Parathyroid adenoma (tissue), 2 donors: ENCODE data around the gene ANKRD34B.

Experiments used
- H2AFZ ChIP-seq: fragments of 300-600 bp; sonication (generic); one replicate; pipeline ENCODE4 v1.7.0; 2017; ENCODE audit warnings: antibody characterized with exemption, mild to moderate bottlenecking
- H3K27ac ChIP-seq: fragments of 300-600 bp; sonication (generic); one replicate; pipeline ENCODE4 v1.7.0; 2017
- H3K27me3 ChIP-seq: fragments of 300-600 bp; sonication (generic); one replicate; pipeline ENCODE4 v1.7.0; 2017; ENCODE audit warnings: low read length; ENCODE audit not compliant: control insufficient read depth, insufficient read depth
- H3K36me3 ChIP-seq: fragments of 300-600 bp; sonication (generic); one replicate; pipeline ENCODE4 v1.7.0; 2017; ENCODE audit warnings: low read length; ENCODE audit not compliant: control insufficient read depth, insufficient read depth
- H3K4me1 ChIP-seq: fragments of 300-600 bp; sonication (generic); one replicate; pipeline ENCODE4 v1.7.0; 2017; ENCODE audit warnings: control low read depth
- H3K4me2 ChIP-seq: fragments of 300-600 bp; sonication (generic); one replicate; pipeline ENCODE4 v1.7.0; 2017; ENCODE audit warnings: low read length
- H3K4me3 ChIP-seq: fragments of 300-600 bp; sonication (generic); one replicate; pipeline ENCODE4 v1.7.0; 2017; ENCODE audit warnings: low read depth, low read length
- H3K79me2 ChIP-seq: fragments of 300-600 bp; sonication (generic); one replicate; pipeline ENCODE4 v1.7.0; 2017; ENCODE audit warnings: control low read depth
- H3K9ac ChIP-seq: fragments of 300-600 bp; sonication (generic); one replicate; pipeline ENCODE4 v1.7.0; 2017; ENCODE audit warnings: mild to moderate bottlenecking
- H3K9me3 ChIP-seq: fragments of 300-600 bp; sonication (generic); one replicate; pipeline ENCODE4 v1.7.0; 2017; ENCODE audit warnings: low read length; ENCODE audit not compliant: control insufficient read depth
- TF ChIP-seq, protein P1 (sequence below): fragments of 300-600 bp; sonication (generic); IDR thresholded peaks from one replicate; pipeline ENCODE4 v1.7.0; 2017; ENCODE audit warnings: antibody characterized with exemption, mild to moderate bottlenecking
- donor health status: primary hyperparathyroidism.

The ANKRD34B gene

DNA sequence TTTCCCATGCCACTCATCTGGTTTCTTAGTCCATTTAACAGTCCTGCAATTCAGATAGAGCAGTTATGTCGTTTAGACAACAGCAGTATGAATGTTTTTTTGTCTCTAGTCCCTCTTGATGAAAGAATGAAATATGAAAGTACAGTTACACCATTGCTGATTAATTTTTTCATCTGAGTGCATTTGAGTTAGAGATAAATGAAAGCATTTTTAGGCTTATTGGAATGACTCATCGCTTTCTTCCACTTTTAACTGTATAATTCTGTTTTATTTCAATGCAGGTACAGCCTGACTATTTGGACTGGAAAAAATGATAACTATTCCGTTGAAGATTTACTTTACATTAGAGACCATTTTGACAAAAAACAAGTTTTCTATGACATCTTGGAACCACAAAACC is 28.7 kb downstream of the ANKRD34B start:
- TF ChIP-seq, protein P1, sequence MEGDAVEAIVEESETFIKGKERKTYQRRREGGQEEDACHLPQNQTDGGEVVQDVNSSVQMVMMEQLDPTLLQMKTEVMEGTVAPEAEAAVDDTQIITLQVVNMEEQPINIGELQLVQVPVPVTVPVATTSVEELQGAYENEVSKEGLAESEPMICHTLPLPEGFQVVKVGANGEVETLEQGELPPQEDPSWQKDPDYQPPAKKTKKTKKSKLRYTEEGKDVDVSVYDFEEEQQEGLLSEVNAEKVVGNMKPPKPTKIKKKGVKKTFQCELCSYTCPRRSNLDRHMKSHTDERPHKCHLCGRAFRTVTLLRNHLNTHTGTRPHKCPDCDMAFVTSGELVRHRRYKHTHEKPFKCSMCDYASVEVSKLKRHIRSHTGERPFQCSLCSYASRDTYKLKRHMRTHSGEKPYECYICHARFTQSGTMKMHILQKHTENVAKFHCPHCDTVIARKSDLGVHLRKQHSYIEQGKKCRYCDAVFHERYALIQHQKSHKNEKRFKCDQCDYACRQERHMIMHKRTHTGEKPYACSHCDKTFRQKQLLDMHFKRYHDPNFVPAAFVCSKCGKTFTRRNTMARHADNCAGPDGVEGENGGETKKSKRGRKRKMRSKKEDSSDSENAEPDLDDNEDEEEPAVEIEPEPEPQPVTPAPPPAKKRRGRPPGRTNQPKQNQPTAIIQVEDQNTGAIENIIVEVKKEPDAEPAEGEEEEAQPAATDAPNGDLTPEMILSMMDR, result no peak
- Histone ChIP-seq H3K27ac (no peak overlapping the region), H3K9me3 (no peaks in the 10 kb centered on the region), H3K79me2 (no peaks in the 10 kb centered on the region), H2AFZ (no peak overlapping the region), H3K4me2 (no peak overlapping the region), H3K4me3 (no peak overlapping the region), H3K36me3 (no peaks in the 10 kb centered on the region), H3K9ac (no peak overlapping the region), H3K27me3 (no peaks in the 10 kb centered on the region), H3K4me1 (no peaks in the 10 kb centered on the region)

DNA sequence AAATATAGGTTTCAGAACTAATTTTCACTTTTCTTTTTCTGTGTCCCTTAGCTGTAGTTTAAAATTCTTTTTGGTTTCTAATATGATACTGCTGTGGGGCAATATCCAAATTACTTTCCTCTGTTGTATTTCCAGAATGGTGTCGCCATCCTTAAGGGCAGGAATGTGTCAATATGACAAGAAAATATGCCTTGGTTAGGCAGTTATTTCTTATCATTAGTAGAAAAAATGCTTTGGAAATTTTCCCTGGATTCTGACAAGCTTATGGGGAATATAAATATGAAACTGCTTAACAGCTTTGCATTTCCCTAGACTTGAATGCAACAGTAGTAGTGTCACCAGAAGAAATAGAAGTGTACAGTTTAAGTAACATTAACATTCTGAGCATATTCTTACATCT is 29.4 kb downstream of the ANKRD34B start:
- Histone ChIP-seq H3K9ac (no peak overlapping the region), H3K4me2 (no peak overlapping the region), H3K4me1 (no peaks in the 10 kb centered on the region), H3K27me3 (no peaks in the 10 kb centered on the region), H3K27ac (no peak overlapping the region), H2AFZ (no peak overlapping the region), H3K9me3 (no peaks in the 10 kb centered on the region), H3K79me2 (no peaks in the 10 kb centered on the region), H3K36me3 (no peaks in the 10 kb centered on the region), H3K4me3 (no peak overlapping the region)
- TF ChIP-seq, protein P1, result no peak

DNA sequence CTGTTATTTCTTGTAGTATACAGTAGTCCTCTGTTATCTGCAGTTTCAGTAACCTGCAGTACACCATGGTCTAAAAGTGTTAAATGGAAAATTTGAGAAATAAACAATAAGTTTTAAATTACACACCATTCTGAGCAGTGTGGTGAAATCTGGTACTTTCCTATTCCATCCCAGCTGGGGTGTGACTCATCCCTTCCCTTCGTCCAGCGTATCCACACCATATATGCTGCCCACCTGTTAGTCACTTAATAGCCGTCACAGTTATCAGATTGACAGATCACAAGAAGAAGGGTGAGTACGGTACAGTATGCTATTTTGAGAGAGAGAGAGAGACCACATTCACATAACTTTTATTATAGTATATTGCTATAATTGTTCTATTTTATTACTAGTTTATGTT is 53.3 kb downstream of the ANKRD34B start:
- TF ChIP-seq, protein P1, result no peak
- Histone ChIP-seq H3K36me3 (no peaks in the 10 kb centered on the region), H3K79me2 (no peaks in the 10 kb centered on the region), H3K4me2 (no peak overlapping the region), H3K9me3 (no peaks in the 10 kb centered on the region), H3K27me3 (no peaks in the 10 kb centered on the region), H2AFZ (no peak overlapping the region), H3K27ac (no peak overlapping the region), H3K9ac (no peak overlapping the region), H3K4me3 (no peak overlapping the region), H3K4me1 (no peaks in the 10 kb centered on the region)

DNA sequence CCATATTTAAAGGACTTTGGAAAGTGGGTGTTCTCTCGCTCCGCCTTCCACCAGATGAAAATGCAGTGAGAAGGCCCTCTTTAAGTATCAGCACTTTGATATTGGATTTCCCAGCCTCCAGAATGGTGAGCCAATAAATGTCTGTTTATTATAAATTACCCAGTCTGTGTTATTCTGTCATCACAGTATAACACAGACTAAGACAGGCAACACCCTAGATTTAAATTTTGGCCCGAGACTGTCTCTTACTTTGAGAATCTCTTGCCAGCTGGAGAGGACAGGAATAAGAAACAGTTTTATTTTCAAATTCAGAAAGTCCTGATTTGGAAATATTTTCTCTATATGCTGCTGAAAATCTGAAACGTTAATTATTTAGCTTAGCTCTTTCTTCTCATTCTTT is 60.7 kb downstream of the ANKRD34B start:
- H3K9me3 ChIP-seq, result no peaks in the 10 kb centered on the region
- no peaks in the 10 kb centered on the region for H3K4me1 ChIP-seq
- H3K27me3 ChIP-seq, result no peaks in the 10 kb centered on the region
- H3K79me2 ChIP-seq, result no peaks in the 10 kb centered on the region
- no peak overlapping the region for H3K4me2 ChIP-seq
- H3K36me3 ChIP-seq, result no peaks in the 10 kb centered on the region
- H3K4me3 ChIP-seq, result no peak overlapping the region
- no peak overlapping the region for H2AFZ ChIP-seq
- TF ChIP-seq, protein P1, result no peak
- no peak overlapping the region for H3K27ac ChIP-seq
- H3K9ac ChIP-seq, result no peak overlapping the region

DNA sequence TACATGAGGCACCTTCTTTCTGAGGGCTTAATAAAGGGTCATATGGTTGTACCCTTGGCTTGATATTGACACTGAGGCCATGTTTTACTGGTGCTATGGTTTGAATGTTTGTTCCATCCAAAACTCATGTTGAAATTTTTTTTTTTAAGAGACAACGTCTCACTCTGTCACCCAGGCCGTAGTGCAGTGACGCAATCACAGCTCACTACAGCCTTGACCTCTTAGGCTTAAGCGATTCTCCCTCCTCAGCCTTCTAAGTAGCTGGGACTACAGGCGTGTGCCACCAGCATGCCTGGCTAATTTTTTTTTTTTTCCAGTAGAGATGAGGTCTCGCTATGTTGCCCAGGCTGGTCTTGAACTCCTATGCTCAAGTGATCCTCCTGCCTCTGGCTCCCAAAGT is 61.2 kb downstream of the ANKRD34B start:
- H3K27me3 ChIP-seq, result no peaks in the 10 kb centered on the region
- H3K4me1 ChIP-seq, result no peaks in the 10 kb centered on the region
- no peak overlapping the region for H3K27ac ChIP-seq
- H3K79me2 ChIP-seq, result no peaks in the 10 kb centered on the region
- no peak overlapping the region for H3K4me2 ChIP-seq
- H2AFZ ChIP-seq, result no peak overlapping the region
- no peaks in the 10 kb centered on the region for H3K36me3 ChIP-seq
- no peaks in the 10 kb centered on the region for H3K9me3 ChIP-seq
- no peak overlapping the region for H3K9ac ChIP-seq
- TF ChIP-seq, protein P1, result no peak
- H3K4me3 ChIP-seq, result no peak overlapping the region
